ENCODE measurements around the gene TXNDC15. TPM values are rescaled to one million over a fixed set of nuclear protein-coding genes. Genes with fewer than 3 reads are reported as not detected.

TXNDC15 gene
- polyA plus RNA-seq, 1 of the 3 experiments (the other 2 are of a cell fraction): 112 TPM

DNA sequence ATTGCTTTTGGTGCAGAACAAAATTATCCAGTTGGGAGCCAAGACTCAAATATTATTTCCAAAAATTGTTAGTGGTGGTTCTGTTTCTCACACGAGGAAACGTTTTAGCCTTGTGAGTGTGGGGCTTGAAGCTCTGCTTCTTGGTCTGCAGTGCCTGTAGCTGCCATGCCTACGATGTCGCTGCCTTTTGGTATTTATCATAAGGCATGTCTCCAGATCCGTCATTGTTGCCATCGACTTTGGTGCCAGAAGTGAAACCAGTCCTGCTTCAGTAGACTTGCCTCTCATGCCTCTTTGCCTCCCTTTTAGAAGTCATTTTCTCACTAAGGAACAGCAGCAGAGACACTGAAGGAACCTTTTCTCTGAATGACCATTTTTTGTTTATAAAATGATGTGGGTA, 63.9 kb downstream of the TXNDC15 start:
- peak; percentile 24 for DNase-seq
- Histone ChIP-seq H3K4me2 (0 out of 2 replicates have a peak overlapping the region, but pooled peaks have one; percentile 10), H3K9ac (no peak overlapping the region), H3K27ac (ENCODE audit: low read depth in 2 of 2, low read length in 1 of 2) (peak overlapping the region in 1 of 2 experiments; percentile 92; a peak in 3 of 4 replicates), H3F3A (replicated peaks; ENCODE audit: insufficient read depth) (no peaks in the 10 kb centered on the region), H3K36me3 (replicated peaks in 1 of 2; ENCODE audit: control insufficient read depth in 1 of 2, insufficient read depth in 2 of 2, low read length in 1 of 2) (peaks cover 9 to 10% of the 10 kb centered on the region in 2 experiments), H3K9me2 (no peaks in the 10 kb centered on the region), H4K20me1 (ENCODE audit: insufficient read depth) (no peaks in the 10 kb centered on the region), H3K4me3 (ENCODE audit: low read depth in 2 of 2, low read length in 1 of 2) (no peak overlapping the region), H2AFZ (ENCODE audit: low read depth) (no peak overlapping the region), H3K27me3 (ENCODE audit: insufficient read depth) (no peaks in the 10 kb centered on the region), H3K4me1 (ENCODE audit: control insufficient read depth in 1 of 2, insufficient read depth in 2 of 2, low read depth in 1 of 2, low read length in 1 of 2) (peaks cover 0 to 20% of the 10 kb centered on the region in 2 experiments; a peak in 2 of 4 replicates), H3K79me2 (ENCODE audit: insufficient read depth) (no peaks in the 10 kb centered on the region), H3K9me3 (no peaks in the 10 kb centered on the region)
- TF ChIP-seq GATA2 (CRISPR knock-in tag; IDR thresholded peaks at IDR 0.05) (no peak), TAF1 (IDR thresholded peaks at IDR 0.05; ENCODE audit: borderline replicate concordance, low read depth, low read length) (no peak), GABPA (IDR thresholded peaks at IDR 0.05; ENCODE audit: low read depth) (no peak), SMC3 (IDR thresholded peaks at IDR 0.05; ENCODE audit: low read depth, low read length) (no peak), IRF3 (IDR thresholded peaks at IDR 0.05; ENCODE audit: low read depth, low read length) (no peak), CHD2 (IDR thresholded peaks at IDR 0.05; ENCODE audit: low read length, partially characterized antibody) (no peak), EP300 (IDR thresholded peaks at IDR 0.05; ENCODE audit: borderline replicate concordance in 1 of 2, low read depth in 1 of 2, low read length in 1 of 2) (no peak), FOXM1 (IDR thresholded peaks at IDR 0.05; ENCODE audit: low read depth) (no peak), RCOR1 (IDR thresholded peaks at IDR 0.05; ENCODE audit: low read length) (no peak), RXRA (IDR thresholded peaks at IDR 0.05; ENCODE audit: borderline replicate concordance, low read depth) (no peak), TCF12 (IDR thresholded peaks at IDR 0.05) (no peak)
- TF ChIP-seq, protein P1, sequence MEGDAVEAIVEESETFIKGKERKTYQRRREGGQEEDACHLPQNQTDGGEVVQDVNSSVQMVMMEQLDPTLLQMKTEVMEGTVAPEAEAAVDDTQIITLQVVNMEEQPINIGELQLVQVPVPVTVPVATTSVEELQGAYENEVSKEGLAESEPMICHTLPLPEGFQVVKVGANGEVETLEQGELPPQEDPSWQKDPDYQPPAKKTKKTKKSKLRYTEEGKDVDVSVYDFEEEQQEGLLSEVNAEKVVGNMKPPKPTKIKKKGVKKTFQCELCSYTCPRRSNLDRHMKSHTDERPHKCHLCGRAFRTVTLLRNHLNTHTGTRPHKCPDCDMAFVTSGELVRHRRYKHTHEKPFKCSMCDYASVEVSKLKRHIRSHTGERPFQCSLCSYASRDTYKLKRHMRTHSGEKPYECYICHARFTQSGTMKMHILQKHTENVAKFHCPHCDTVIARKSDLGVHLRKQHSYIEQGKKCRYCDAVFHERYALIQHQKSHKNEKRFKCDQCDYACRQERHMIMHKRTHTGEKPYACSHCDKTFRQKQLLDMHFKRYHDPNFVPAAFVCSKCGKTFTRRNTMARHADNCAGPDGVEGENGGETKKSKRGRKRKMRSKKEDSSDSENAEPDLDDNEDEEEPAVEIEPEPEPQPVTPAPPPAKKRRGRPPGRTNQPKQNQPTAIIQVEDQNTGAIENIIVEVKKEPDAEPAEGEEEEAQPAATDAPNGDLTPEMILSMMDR (IDR thresholded peaks at IDR 0.05): no peak
- TF ChIP-seq, protein P2, sequence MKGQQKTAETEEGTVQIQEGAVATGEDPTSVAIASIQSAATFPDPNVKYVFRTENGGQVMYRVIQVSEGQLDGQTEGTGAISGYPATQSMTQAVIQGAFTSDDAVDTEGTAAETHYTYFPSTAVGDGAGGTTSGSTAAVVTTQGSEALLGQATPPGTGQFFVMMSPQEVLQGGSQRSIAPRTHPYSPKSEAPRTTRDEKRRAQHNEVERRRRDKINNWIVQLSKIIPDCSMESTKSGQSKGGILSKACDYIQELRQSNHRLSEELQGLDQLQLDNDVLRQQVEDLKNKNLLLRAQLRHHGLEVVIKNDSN (IDR thresholded peaks at IDR 0.05; ENCODE audit: borderline replicate concordance, low read depth): no peak
- ChIA-PET CTCF (interaction anchor here (1.0 to 2.4 kb wide), 5 partner anchors 8 to 274 kb away, joined by 3 to 9 read pairs (median 5); partner anchors contain the start of gene PCBD2), POLR2A (no interaction called here)
- 55% methylated on average over 6 of the region's 6 CpGs for WGBS (ENCODE audit: low lambda C conversion rate)

DNA sequence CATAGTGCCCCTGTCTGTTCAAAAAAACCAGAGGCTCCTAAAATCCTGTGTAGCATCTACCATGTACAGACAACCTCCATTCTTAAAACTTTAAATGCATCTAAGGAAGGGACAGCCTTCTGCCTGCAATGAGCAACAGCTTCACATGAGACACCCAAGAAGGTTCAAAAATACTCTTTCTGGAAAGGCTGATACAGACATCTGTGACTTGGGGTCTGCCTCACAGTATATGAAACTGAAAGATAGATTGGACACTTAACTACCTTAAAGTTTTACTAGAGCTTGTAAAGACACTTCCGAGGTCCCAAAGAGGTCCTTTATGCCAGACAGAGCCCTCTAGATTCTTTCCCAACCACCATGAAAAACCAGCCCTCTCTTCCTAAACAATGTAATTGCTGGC, 65.3 kb downstream of the TXNDC15 start:
- WGBS (ENCODE audit: low lambda C conversion rate): 100% methylated on average over 1 of the region's 1 CpG
- H3K9me3 ChIP-seq: no peaks in the 10 kb centered on the region
- H2AFZ ChIP-seq (ENCODE audit: low read depth): no peak overlapping the region
- H4K20me1 ChIP-seq (ENCODE audit: insufficient read depth): no peaks in the 10 kb centered on the region
- ChIA-PET POLR2A (no interaction called here), CTCF (interaction anchor here (1.6 to 2.4 kb wide), 2 partner anchors 23 to 35 kb away, joined by 5 to 9 read pairs; partner anchors contain the start of gene PCBD2)
- peaks cover under 1% of the 10 kb centered on the region for H3F3A ChIP-seq (replicated peaks; ENCODE audit: insufficient read depth)
- H3K27me3 ChIP-seq (ENCODE audit: insufficient read depth): no peaks in the 10 kb centered on the region
- DNase-seq: no peak
- TF ChIP-seq FOSL2 (IDR thresholded peaks at IDR 0.05; ENCODE audit: borderline replicate concordance, low read depth) (no peak), POLR2AphosphoS5 (IDR thresholded peaks at IDR 0.05; ENCODE audit: low read depth, low read length) (no peak)
- no peaks in the 10 kb centered on the region for H3K79me2 ChIP-seq (ENCODE audit: insufficient read depth)
- no peak overlapping the region for H3K4me3 ChIP-seq (ENCODE audit: low read depth in 2 of 2, low read length in 1 of 2)
- no peaks in the 10 kb centered on the region for H3K9me2 ChIP-seq
- H3K4me1 ChIP-seq (ENCODE audit: control insufficient read depth in 1 of 2, insufficient read depth in 2 of 2, low read depth in 1 of 2, low read length in 1 of 2): peaks cover 0 to 30% of the 10 kb centered on the region in 2 experiments; a peak in 2 of 4 replicates
- peaks cover 0 to 9% of the 10 kb centered on the region in 2 experiments for H3K36me3 ChIP-seq (replicated peaks in 1 of 2; ENCODE audit: control insufficient read depth in 1 of 2, insufficient read depth in 2 of 2, low read length in 1 of 2)
- no peak overlapping the region for H3K9ac ChIP-seq
- no peak overlapping the region for H3K27ac ChIP-seq (ENCODE audit: low read depth in 2 of 2, low read length in 1 of 2)
- H3K4me2 ChIP-seq: no peak overlapping the region

All from SK-N-SH (cell line).